DMS114 treated with DMSO at 0.1 percent for 48 hours (cell line): ENCODE data around the gene NFKB2.
A peak's percentile ranks its signal among the peaks of the same experiment; 100 is the strongest.

Experiments
- DNase-seq: peaks from one replicate; lab custom pipeline; 2025; ENCODE audit not compliant: unreplicated experiment; lab: John Stamatoyannopoulos, UW

NFKB2 gene

GRCh38 chr10:102408728-102409603 is 13.5 kb downstream of the NFKB2 start:
- DNase-seq = no peak

- no peak for DNase-seq
Observed at GRCh38 chr10:102409604-102410428, 14.3 kb downstream of the NFKB2 start.

GRCh38 chr10:102410429-102411073 is 15.0 kb downstream of the NFKB2 start:
- DNase-seq = peak; percentile 34

- no peak for DNase-seq
Observed at GRCh38 chr10:102411341-102412255, 16.1 kb downstream of the NFKB2 start.

- DNase-seq = no peak
Observed at GRCh38 chr10:102412293-102412692, 16.8 kb downstream of the NFKB2 start.

GRCh38 chr10:102413053-102413705 is 17.7 kb downstream of the NFKB2 start:
- DNase-seq = no peak

GRCh38 chr10:102413806-102414561 is 18.5 kb downstream of the NFKB2 start:
- no peak for DNase-seq

- no peak for DNase-seq
Observed at GRCh38 chr10:102414749-102415148, 19.2 kb downstream of the NFKB2 start.

GRCh38 chr10:102416283-102416682 is 20.8 kb downstream of the NFKB2 start:
- no peak for DNase-seq

- DNase-seq = no peak
Observed at GRCh38 chr10:102416695-102417094, 21.2 kb downstream of the NFKB2 start.

- no peak for DNase-seq
Observed at GRCh38 chr10:102418622-102419268, 23.2 kb downstream of the NFKB2 start, which contains the start of gene PSD. Gene PSD, minus strand, starts transcription at chr10:102418785. Its CDS starts 1,747 bp downstream, at chr10:102417038.

GRCh38 chr10:102419269-102420180 is 24.0 kb downstream of the NFKB2 start:
- DNase-seq = peak; percentile 54

- DNase-seq = no peak
Observed at GRCh38 chr10:102420181-102420713, 24.7 kb downstream of the NFKB2 start.

- peak; percentile 95 for DNase-seq
Observed at GRCh38 chr10:102420714-102421506, 25.4 kb downstream of the NFKB2 start, which contains the start of gene FBXL15. Gene FBXL15, plus strand, starts transcription at chr10:102420836. Its CDS starts 294 bp downstream, at chr10:102421130.

- no peak for DNase-seq
Observed at GRCh38 chr10:102421507-102421756, 25.9 kb downstream of the NFKB2 start.

GRCh38 chr10:102421757-102422512 is 26.4 kb downstream of the NFKB2 start:
- no peak for DNase-seq
